GM18861 (cell line): ENCODE measurements around the gene PKD2L2.
"Not testable (repeated sequence)": the region's sequence is repeated elsewhere in the genome, so short reads cannot be mapped to it uniquely, and the experiment has no call there.

Experiments
- ATAC-seq: cut with Tn5 transposase; IDR thresholded peaks from one replicate; pipeline ENCODE4 v1.9.1; 2021; ENCODE audit not compliant: unreplicated experiment

PKD2L2 gene

DNA sequence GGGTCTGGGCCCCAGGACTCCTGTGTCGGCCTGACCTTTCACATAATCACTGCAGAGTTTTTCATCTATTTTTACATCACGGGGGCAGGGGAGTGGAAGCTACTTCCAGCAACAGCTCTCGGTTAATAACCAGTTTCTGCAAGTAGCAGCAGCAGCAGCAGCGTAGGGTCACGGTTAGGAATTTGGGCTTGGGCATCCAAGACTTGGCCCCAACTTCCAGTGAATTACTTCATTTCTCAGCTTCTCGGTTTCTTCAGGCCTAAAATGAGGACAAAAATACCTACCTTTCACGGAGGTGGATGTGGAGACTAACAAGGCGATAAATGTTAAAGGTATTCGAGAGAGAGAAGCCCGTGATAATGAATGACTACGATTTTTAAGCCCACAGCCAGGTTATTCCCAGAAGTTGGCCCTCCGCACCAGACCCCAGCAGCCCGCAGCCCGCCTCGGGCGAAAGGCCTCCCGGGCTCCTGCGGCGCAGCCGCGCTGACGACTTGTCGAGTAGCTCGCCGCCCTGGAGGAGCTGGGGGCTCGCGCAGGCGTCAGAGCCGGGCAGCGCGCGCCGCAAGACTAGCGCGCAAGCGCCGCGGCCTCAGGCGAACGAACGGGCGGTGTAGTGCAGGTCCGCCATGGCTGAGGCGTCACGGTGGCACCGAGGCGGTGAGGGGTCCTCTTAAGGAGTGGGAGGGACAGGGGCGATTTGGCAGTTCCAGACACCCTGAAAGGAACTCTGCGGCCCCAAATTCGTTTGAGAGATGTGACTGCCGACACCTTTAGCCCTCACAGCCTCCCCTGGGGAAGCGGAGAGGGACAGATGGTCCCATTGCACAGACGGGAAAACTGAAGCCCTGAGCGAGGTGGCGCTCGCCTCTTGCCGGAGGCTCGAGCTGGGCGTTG, at the start of gene PKD2L2:
TSS of gene PKD2L2 (plus strand) at position 595 of the 897 bp plus-strand sequence. CDS start at position 630, 35 bp downstream.
- ATAC-seq: peak; percentile 83

- ATAC-seq: no peak
Observed at GRCh38 chr5:137842296-137842695, 47.0 kb upstream of the PKD2L2 start.

DNA sequence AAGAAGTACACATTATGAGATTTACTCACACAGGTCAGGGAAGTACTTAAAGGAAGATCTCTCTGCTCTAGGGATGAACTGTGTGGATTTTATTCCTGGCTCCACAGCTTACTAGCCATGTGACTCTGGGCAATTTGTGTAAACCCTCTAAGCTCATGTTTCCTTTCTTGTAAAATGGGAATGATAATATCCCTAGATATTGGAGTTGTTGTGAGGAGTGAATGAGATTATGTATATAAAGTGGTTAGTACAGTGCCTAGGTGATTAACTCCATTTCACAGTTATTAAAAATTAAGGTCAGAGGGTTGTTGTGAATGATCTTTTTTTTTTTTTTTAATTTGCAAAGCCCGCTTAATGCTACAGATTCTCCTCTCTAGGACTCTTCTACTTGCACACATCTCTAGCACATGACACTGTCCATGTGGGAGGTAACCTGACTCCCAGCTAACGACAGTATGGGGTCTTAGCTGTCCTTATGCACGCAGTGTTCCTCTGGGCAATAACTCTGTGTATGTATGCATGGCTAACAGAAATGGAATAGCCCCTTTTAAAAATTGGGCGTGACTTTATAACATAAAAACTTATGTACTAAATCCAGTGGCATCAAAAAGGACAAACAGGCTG, 45.5 kb upstream of the PKD2L2 start:
- ATAC-seq: no peak

DNA sequence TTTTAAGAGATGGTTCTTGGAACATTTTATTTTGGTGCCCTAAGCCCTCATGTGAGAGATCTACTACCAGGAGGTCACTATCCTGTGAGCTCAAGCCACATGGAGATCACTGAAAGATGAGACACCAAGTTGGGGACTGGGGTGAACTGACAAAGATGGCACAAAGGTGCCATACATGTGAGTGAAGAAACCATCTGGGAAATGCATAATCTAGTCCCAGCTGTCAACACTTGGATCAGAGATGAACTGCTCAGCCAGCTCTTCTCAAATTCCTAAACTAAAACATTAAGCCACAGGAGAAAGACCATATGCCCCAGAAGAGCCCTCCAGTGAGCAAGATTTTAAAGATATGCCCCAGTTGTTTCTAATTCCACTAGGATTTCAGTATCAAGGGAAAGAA, 43.8 kb upstream of the PKD2L2 start:
- ATAC-seq: no peak

DNA sequence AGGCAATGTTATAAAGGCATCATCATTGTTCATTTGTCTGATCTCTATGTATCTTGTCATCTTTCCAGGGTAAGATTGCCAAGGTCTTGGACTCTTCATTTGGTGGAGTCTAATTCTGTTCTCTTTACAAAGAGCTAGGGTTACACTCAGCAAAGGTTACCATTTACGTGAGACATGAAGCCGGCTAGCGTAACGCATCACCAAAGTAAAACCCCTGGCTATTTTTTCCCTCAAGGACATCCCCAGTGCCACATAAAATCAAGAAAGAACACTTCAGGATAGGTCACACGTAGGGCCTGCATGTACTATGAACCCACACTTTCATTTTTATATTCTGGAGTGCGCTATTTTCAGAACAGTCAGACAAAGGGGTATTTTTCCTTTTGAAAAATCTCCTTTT, 41.6 kb upstream of the PKD2L2 start:
- no peak for ATAC-seq

GRCh38 chr5:137853165-137853564, 36.1 kb upstream of the PKD2L2 start:
- not testable (repeated sequence) for ATAC-seq

DNA sequence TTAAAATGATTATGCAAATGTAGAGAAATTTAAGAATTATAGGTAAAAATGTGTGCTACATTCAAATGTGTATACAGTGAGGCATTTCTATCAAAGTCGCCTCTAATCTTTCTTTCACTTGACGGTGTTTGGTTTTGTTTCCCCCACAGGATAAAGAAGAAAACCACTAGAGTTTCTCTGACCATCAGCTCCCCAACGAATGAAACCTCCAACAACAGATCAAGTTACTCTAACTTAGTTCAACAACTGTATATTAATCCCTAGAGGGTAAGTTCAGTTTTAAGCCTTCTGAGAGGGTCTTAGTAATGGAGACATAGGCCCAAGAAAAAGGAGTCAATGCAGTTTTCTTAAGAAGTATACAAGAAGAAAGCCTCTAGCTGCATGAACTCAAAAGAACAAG, 33.1 kb upstream of the PKD2L2 start:
- no peak for ATAC-seq

- no peak for ATAC-seq
Observed at GRCh38 chr5:137856916-137857862, 32.1 kb upstream of the PKD2L2 start.

GRCh38 chr5:137858223-137858916, 30.9 kb upstream of the PKD2L2 start:
- peak; percentile 90 for ATAC-seq

DNA sequence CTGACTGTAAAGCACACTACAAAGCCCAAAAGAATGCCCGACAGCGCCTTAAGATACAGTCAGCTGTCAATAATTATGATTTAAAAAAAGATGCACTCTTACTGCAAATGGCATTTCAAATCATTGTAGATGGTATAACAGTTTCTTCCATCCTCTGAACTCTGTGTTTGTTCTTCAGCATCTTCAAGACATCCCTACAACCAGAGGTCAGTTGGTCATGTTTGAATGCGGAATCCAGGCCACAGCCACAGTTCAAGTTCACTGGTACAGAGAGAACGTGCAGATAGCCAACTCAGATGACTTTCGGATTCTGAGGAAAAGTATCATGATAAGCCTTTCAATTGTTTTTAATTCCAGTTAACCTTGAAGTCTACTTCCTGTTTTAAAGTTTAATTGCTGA, 30.3 kb upstream of the PKD2L2 start:
- ATAC-seq: no peak

GRCh38 chr5:137862251-137862650, 27.0 kb upstream of the PKD2L2 start:
- no peak for ATAC-seq

DNA sequence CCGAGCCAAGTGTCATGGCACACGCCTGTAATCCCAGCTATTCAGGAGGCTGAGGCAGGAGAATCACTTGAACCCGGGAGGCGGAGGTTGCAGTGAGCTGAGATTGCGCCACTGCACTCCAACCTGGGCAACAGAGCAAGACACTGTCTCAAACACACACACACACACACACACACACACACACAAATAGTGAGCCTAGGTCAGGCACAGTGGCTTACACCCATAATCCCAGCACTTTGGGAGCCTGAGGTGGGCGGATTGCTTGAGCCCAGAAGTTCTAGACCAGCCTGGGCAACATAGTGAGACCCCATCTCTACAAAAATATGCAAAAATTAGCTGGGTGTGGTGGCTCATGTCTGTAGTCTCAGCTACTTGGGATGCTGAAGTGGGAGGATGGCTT, 25.6 kb upstream of the PKD2L2 start:
- ATAC-seq: not testable (repeated sequence)

- ATAC-seq: no peak
Observed at GRCh38 chr5:137866541-137867388, 22.5 kb upstream of the PKD2L2 start.

GRCh38 chr5:137867664-137868063, 21.6 kb upstream of the PKD2L2 start, which contains the start of gene MYOT:
Gene MYOT, plus strand, starts transcription at chr5:137867860. Its CDS starts 2,792 bp downstream, at chr5:137870652.
- ATAC-seq: no peak

DNA sequence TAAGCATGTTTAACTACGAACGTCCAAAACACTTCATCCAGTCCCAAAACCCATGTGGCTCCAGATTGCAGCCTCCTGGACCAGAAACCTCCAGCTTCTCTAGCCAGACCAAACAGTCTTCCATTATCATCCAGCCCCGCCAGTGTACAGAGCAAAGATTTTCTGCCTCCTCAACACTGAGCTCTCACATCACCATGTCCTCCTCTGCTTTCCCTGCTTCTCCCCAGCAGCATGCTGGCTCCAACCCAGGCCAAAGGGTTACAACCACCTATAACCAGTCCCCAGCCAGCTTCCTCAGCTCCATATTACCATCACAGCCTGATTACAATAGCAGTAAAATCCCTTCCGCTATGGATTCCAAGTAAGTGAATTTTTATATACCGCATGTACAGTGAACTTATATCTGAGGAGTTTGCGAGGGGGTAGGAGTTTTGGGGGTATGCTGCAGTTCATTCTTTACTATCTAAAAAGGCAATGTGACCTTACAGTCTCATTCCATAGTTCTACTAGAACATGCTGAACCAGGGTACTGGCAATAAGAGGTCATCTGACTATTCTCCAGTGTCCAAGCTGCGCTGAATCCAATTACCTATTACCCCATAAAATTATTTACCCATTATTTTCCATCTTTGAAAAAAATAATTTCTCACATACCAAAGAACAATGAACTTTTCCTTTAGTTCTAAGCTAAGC, 18.5 kb upstream of the PKD2L2 start:
- no peak for ATAC-seq

DNA sequence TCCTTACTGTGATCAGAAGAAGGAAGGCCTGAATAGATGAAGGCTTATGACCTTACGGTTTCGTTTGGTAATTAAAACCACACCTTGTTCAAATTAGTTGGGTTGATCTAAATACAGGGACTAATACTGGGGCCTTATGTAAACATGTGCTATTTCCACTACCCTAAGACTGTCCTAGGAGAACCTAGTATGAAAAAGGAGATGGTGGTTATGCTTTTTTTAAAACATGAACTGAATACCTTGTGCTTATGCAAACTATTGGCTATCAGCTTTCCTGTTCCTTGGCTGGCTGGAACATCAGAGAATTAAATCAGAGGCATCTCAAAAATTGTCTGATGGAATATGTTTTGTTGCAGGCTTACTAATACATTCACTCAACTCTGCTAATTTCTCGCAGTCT, 17.7 kb upstream of the PKD2L2 start:
- no peak for ATAC-seq

GRCh38 chr5:137872466-137872865, 16.8 kb upstream of the PKD2L2 start:
- ATAC-seq: no peak

- ATAC-seq: no peak
Observed at GRCh38 chr5:137876101-137876500, 13.2 kb upstream of the PKD2L2 start.

- ATAC-seq: no peak
Observed at GRCh38 chr5:137880313-137880712, 8.9 kb upstream of the PKD2L2 start.
